Neuron (in vitro differentiated cells): ENCODE measurements around the gene WDR1.

Experiments
- H2AFZ ChIP-seq: one replicate; pipeline ENCODE4 v1.6.1; 2013; ENCODE audit warnings: low read depth, mild to moderate bottlenecking, inconsistent platforms, low read length, moderate library complexity
- H3K27me3 ChIP-seq: one replicate; pipeline ENCODE4 v1.6.1; 2013; ENCODE audit warnings: low read length; ENCODE audit not compliant: insufficient read depth
- H3K36me3 ChIP-seq: one replicate; pipeline ENCODE4 v1.6.1; 2013; ENCODE audit warnings: low read length; ENCODE audit not compliant: insufficient read depth
- H3K4me1 ChIP-seq: one replicate; pipeline ENCODE4 v1.6.1; 2013; ENCODE audit warnings: low read length; ENCODE audit not compliant: insufficient read depth
- H3K4me3 ChIP-seq: 2 replicates; pipeline ENCODE4 v1.5.1; 2013; ENCODE audit warnings: mild to moderate bottlenecking, low read length, moderate library complexity
- H3K9me3 ChIP-seq: one replicate; pipeline ENCODE4 v1.6.1; 2013; ENCODE audit warnings: low read length

WDR1 gene

DNA sequence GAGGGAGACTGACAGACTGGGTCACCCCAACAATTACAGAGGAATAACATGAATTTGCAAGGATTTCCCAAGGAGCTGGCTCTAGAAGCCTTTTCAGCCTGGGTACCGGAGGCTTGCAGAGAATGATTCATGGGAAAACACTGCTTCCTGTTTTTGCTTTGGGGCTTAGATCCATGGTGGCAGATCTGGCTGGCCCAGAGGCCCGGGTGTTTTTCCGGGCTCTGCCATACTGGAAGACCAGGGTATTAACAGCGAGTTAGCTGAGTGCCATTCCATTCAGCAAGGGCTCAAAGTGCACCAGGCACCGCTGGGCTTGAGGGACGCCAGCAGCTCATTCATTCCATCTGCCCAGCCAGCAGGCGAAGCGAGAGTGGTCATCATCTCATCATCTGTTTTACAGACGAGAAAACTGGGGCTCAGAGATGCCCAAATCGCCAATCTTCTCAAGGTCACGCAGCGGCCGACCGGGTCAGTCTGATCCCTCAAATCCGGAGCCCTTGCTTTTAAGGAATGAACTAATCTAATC lies 1.3 kb downstream of the WDR1 start:
- H3K4me3 ChIP-seq, result peak overlapping the region; percentile 88
- no peaks in the 10 kb centered on the region for H3K27me3 ChIP-seq
- peaks cover 17% of the 10 kb centered on the region for H3K4me1 ChIP-seq
- no peak overlapping the region for H2AFZ ChIP-seq
- no peaks in the 10 kb centered on the region for H3K9me3 ChIP-seq
- H3K36me3 ChIP-seq, result peaks cover 53% of the 10 kb centered on the region

DNA sequence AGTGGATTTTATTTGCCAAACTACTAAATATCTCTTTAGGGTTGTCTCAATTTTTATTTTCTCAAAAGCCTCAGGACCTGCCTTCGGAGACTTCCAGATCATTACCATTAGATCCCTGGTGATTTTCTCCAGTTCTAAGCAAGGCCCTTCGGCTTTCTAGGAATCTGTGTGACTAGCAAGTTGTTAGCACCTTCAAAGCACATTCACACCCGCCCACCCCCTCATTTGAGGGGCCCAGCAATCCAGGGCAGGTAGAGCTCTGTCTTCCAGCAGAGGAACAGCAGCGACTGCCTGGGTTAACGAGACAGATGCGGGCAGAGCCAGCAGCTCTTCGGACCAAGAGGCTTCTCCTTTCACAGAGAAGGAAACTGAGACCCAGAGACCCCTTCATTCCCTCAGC lies 2.0 kb downstream of the WDR1 start:
- Histone ChIP-seq H3K4me3 (no peak overlapping the region), H3K27me3 (no peaks in the 10 kb centered on the region), H3K36me3 (peaks cover 59% of the 10 kb centered on the region)

GRCh38 chr4:10114147-10114546 lies 2.5 kb downstream of the WDR1 start:
- Histone ChIP-seq H3K4me3 (no peak overlapping the region), H3K9me3 (no peaks in the 10 kb centered on the region), H3K36me3 (peaks cover 64% of the 10 kb centered on the region), H3K27me3 (no peaks in the 10 kb centered on the region), H2AFZ (no peak overlapping the region), H3K4me1 (peaks cover 17% of the 10 kb centered on the region)

More for the DNA sequence above, 2.0 kb downstream of the WDR1 start:
- H2AFZ ChIP-seq, result no peak overlapping the region
- H3K9me3 ChIP-seq, result no peaks in the 10 kb centered on the region
- peaks cover 17% of the 10 kb centered on the region for H3K4me1 ChIP-seq

DNA sequence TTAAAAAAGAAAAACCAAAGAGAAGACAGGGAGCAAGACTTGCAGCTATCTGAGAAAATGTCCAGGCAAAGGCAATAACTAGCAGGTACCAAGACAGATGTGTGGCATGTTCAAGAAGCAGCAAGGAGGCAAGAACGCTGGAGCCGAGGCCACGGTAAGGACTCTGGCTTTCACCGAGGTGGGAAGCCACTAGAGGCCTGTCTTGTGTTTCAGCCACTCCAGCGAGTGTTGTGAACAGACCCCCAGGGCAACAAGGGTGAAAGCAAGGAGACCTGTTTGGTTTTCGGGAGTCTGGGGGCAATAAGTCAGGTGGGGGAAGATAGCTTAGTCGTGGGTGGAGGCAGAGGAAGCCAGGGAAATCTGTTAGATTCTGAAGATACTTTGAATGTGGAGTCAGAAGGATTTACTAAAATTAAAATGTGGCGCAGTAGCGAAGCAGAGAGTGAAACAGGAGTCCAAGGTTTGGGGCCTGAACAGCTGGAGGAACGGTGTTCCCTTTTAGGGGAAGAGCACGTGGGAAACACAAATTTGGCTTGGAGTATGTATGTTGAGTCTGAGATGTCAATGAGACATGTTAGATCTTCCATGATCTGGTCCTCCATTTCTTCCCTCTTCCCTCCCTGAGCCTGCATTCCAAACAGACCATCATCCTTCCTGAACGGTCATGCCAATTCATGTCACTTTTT lies 3.1 kb downstream of the WDR1 start:
- Histone ChIP-seq H3K9me3 (no peaks in the 10 kb centered on the region), H3K27me3 (no peaks in the 10 kb centered on the region), H2AFZ (no peak overlapping the region), H3K4me1 (peaks cover 17% of the 10 kb centered on the region), H3K36me3 (peaks cover 69% of the 10 kb centered on the region), H3K4me3 (no peak overlapping the region)

DNA sequence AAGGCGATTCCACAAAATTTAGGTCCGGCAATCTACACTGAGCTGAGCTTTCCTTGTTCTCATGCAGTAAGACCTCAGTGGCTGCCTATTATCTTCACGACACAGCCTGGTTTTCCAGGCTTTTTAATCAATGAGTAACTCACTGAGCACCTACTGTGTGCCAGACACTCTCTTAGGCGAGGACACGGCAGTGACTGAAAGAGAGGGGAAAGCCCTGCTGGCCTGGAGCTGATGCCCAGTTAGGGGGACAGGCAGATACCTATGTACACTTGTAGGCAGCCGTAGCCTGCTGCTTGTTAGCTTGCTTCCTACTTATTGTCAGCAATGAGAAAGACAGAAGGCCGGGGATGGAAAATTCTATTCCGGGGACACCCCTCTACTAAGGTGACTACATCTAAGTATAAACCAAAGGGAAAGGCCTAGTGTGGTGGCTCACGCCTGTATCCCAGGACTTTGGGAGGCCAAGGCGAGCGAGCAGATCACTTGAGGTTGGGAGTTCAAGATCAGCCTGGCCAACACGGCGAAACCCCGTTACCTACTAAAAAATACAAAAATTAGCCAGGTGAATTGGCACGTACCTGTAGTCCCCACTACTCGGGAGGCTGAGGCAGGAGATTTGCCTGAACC lies 3.8 kb downstream of the WDR1 start:
- peaks cover 17% of the 10 kb centered on the region for H3K4me1 ChIP-seq
- H3K4me3 ChIP-seq, result no peak overlapping the region
- H3K27me3 ChIP-seq, result no peaks in the 10 kb centered on the region
- H3K36me3 ChIP-seq, result peaks cover 77% of the 10 kb centered on the region
- H3K9me3 ChIP-seq, result no peaks in the 10 kb centered on the region
- H2AFZ ChIP-seq, result no peak overlapping the region

- Histone ChIP-seq H3K36me3 (peaks cover 81% of the 10 kb centered on the region), H3K4me1 (peaks cover 23% of the 10 kb centered on the region)
Measured at GRCh38 chr4:10111067-10111801, 5.4 kb downstream of the WDR1 start.

DNA sequence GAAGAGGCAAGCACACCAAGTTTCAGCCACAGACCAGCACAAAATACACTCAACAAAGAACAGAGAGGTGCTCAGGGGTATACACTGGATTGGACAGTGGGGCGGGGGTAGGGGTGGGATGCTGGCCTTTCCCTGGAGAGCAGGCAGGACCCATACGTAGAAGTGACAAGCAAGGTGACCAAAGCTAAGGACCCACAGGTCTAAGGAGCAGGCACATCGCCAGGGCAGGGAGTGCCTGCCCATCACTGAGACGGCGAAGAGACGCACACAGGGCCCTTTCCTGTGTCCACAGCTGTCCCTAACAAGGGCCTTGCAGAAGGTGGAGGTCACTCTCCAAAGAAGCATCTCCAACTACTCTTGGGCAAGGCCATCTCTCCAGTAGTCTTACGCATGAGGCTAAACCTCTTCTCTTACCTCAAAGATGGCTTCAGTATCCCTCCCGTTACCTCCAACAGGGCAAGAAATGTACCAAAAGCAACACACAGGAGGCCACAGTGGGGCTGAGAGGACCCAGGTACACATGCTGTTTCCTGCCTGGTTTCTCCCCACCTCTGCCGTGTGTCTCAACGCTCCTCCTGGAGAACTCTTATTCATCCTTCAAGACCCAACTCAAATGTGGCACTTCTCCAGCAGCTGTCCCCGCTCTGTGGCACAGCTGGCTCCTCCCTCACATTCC lies 6.5 kb downstream of the WDR1 start:
- H3K36me3 ChIP-seq, result peaks cover 76% of the 10 kb centered on the region
- no peak overlapping the region for H3K4me3 ChIP-seq
- H3K9me3 ChIP-seq, result no peaks in the 10 kb centered on the region
- H2AFZ ChIP-seq, result no peak overlapping the region
- H3K4me1 ChIP-seq, result peaks cover 19% of the 10 kb centered on the region
- no peaks in the 10 kb centered on the region for H3K27me3 ChIP-seq

More at GRCh38 chr4:10111067-10111801, 5.4 kb downstream of the WDR1 start:
- no peak overlapping the region for H2AFZ ChIP-seq
- no peak overlapping the region for H3K4me3 ChIP-seq
- no peaks in the 10 kb centered on the region for H3K27me3 ChIP-seq
- no peaks in the 10 kb centered on the region for H3K9me3 ChIP-seq

DNA sequence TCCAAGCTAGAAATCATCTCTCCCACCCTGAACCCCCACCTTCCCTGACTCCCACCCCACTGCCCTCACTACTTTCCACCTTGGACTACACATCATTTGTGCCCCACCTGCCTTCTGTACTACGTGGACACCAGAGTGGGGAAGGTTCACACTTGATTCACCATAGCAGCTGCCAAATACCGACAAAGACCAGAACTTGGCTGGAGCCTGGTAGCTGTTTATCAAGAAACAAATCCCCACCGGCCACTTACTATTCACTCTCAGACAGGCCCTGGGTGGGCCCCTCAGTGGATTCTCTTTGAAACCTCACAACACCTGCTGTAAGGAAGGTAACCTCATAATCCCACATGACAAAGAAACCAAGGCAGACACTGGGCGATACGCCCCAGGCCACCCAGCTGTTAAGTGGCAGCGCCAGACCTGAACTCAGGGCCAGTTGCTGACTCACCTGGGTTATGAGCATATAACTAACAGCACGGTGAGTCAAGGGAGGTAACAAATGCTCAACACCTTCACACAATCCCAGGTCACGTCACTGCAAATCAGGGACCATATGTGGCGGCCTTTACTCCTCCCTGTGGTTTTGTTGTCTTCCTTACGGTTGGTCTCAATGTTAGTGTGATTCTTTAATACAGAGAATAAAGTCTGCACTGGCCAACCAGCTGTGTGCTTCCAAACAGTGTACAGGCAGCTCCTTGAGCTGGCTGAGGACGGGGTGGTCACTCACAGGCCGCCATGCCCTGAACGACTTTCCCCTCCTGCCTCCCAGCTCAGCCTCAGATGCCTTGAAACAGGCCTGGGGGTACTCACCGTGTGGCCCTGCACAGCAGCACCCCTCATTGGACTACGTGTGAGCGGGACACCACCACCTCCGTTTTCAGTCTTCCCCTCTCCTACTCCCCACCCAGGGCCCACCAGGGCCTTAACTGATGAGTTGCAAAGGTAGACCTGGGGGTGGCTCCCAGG lies 7.5 kb downstream of the WDR1 start:
- Histone ChIP-seq H3K27me3 (no peaks in the 10 kb centered on the region), H3K9me3 (no peaks in the 10 kb centered on the region), H3K36me3 (peaks cover 69% of the 10 kb centered on the region), H3K4me3 (no peak overlapping the region), H3K4me1 (peaks cover 26% of the 10 kb centered on the region), H2AFZ (no peak overlapping the region)

- Histone ChIP-seq H3K27me3 (no peaks in the 10 kb centered on the region), H3K36me3 (peaks cover 62% of the 10 kb centered on the region), H3K9me3 (no peaks in the 10 kb centered on the region), H3K4me3 (no peak overlapping the region), H2AFZ (no peak overlapping the region), H3K4me1 (peaks cover 33% of the 10 kb centered on the region)
Measured at GRCh38 chr4:10108391-10108790, 8.2 kb downstream of the WDR1 start.

DNA sequence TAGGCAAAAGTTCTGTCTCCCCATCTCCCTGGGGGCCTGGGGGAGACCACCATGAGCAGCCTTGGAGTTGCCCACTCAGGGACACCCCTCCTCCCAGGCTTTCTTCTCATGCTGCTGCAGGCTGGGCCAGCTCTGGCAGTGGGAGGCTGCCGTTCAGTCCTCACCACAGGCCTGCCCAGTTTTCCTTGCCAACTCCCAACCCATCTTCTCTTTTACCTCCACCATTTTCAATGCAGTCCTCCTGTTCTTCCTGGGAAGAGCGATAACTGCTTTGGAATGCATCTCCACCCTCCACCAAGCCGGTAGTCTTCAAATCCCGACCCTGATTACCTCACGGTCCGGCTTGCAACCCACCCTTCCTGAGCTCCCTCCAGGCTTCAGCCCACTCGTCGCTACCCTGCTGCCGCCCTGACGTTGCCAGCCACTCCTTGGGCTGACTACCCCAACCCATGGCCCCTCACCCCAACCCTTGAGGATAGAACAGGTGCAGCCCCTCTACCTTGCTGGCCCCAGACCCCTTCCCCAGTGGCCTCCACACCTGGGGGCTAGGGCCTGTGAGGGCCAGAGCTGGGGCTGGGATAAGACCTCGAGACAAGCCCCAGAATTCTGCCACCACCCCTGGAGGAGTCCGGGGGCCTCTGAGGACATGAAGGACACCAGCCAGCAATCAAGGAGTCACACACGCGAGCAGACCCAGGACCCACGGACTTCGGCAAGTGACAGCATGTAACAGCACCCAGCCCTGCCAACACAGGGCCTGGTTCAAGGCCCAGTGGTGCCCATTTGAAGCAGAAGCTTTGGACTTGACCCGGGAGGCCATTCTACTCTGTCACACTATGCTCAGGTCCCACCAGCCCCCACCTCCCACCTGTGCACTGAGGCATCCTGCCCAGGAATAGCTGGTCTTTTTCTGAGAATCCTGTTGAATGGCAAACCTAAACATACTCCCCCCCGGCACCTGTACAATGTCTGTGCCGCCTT lies 9.2 kb downstream of the WDR1 start:
- Histone ChIP-seq H3K27me3 (no peaks in the 10 kb centered on the region), H3K4me1 (peaks cover 43% of the 10 kb centered on the region), H3K4me3 (no peak overlapping the region), H2AFZ (no peak overlapping the region), H3K36me3 (peaks cover 54% of the 10 kb centered on the region), H3K9me3 (no peaks in the 10 kb centered on the region)

DNA sequence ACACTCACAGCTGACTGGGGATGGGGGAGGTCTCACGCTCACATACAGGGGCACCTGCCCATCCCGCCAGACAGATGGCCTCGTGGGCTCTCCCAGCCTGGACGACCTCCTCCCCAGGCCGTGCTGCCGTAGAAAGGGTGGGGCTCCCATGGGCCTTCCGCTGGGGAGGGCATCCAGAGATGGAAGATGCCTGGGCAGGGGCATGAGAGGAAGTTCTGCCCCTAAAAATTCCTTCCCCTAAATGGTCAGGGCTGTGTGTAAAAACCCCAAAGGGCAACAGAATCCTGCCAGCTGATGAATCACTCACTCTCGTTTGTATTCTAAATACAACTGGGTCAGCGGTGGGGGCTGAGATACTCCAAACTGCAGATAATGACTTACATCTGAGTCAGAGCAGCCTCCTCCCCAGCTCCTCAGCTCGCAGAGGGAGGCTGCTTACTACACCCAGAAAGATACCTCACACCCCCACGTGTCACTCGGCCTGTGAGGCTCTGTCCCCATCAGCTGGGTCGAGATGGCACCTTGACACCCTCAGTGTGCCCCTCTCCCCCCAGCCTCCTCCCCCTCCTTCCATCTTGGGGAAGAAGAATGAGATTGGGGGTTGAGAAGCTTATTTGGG lies 10.1 kb downstream of the WDR1 start:
- H3K4me1 ChIP-seq, result peaks cover 48% of the 10 kb centered on the region

More for the DNA sequence above, 10.1 kb downstream of the WDR1 start:
- Histone ChIP-seq H3K36me3 (peaks cover 53% of the 10 kb centered on the region), H3K27me3 (no peaks in the 10 kb centered on the region), H3K9me3 (no peaks in the 10 kb centered on the region), H3K4me3 (no peak overlapping the region), H2AFZ (no peak overlapping the region)
